ENCODE results near the gene GALNT2. TPM values are rescaled to one million over a fixed set of nuclear protein-coding genes. Genes with fewer than 3 reads are reported as not detected.

Gene GALNT2
- total and polyA plus RNA-seq, 2 of the 4 experiments (the other 2 are of a cell fraction): 50.4 to 189 TPM

DNA sequence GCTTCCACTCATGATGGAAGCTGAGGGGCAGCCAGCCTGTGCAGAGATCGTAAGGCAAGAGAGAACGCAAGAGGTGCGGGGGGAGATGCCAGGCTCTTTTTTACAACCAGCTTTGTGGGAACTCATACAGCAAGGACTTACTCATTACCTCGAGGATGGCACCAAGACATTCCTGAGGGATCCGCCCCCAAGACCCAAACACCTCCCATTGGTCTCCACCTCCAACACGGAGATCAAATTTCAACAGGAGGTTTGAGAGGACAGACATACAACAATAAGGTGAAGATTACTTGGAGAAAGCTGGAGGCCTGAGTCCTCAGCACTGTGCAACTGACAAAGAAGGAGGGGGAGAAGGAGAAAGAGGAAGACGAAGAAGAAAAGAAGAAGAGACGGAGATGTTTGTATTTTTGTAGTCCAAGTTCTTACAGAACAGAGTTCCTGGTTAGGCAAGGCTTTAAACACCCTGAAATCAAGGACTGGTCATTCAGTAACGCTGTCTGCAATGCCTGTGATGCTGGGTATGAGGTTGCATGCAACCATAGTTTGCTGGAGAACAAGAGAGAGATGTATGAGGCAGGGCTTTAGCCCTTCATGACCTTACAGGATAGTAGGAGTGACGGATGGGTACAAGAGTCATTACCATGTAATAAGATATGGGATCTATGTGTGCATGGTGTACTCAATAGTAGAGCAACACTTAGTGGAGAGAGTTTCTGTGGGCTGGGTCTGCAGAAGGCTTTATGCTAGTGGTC lies 19.7 kb upstream of the GALNT2 start:
- ATAC-seq (ENCODE audit: low read depth): no peak
- no peak overlapping the region for H3K56ac ChIP-seq (ENCODE audit: extremely low read depth, insufficient read depth, low read length)
- no peaks in the 10 kb centered on the region for H3K79me1 ChIP-seq (ENCODE audit: low read depth in 1 of 2, low read length in 2 of 2)
- no peak overlapping the region for H3K23ac ChIP-seq (ENCODE audit: low read depth, low read length)
- in situ Hi-C loops (cut with MboI; ENCODE audit: low sequenced_read_pairs): loop anchor here (25.0 kb wide), 1 partner anchor 540 kb away; no protein-coding TSS in a partner anchor
- H4K5ac ChIP-seq (ENCODE audit: low read depth, low read length): no peak overlapping the region
- dilution Hi-C loops (cut with HindIII; ENCODE audit: low sequenced_read_pairs, unreplicated experiment): no loop called here
- CTCF ChIA-PET: no interaction called here
- H2AFZ ChIP-seq (replicated peaks; ENCODE audit: low read length, poor library complexity): no peak overlapping the region
- no peak overlapping the region for H4K91ac ChIP-seq (ENCODE audit: insufficient read depth, low read depth, low read length)
- H4K20me1 ChIP-seq (ENCODE audit: insufficient read depth, low read length): no peaks in the 10 kb centered on the region
- H2BK5ac ChIP-seq (ENCODE audit: low read depth, low read length, poor library complexity, severe bottlenecking): no peak overlapping the region
- no peak overlapping the region for H4K8ac ChIP-seq (ENCODE audit: low read depth in 2 of 2, low read length in 2 of 2)
- no peaks in the 10 kb centered on the region for H3K36me3 ChIP-seq (ENCODE audit: control insufficient read depth, insufficient read depth, low read length)
- no peak overlapping the region for H2AK9ac ChIP-seq (replicated peaks; ENCODE audit: low read depth, low read length, poor library complexity)
- no peak overlapping the region for H3K4me2 ChIP-seq (ENCODE audit: low read depth, low read length)
- intact Hi-C loops (cut with micrococcal nuclease): no loop called here
- H3K9me1 ChIP-seq (ENCODE audit: insufficient read depth, low read length): no peaks in the 10 kb centered on the region
- no peak overlapping the region for H2AK5ac ChIP-seq (ENCODE audit: low read depth, low read length)
- BruUV-seq (replicated peaks): no TSS peak
- DNase-seq: no peak
- no peak overlapping the region for H3K14ac ChIP-seq (replicated peaks; ENCODE audit: low read depth, low read length)
- POLR2A ChIA-PET (ENCODE audit: unreplicated experiment): no interaction called here
- H3K9ac ChIP-seq (ENCODE audit: low read depth, low read length): no peak overlapping the region
- no peak overlapping the region for H3K27ac ChIP-seq (ENCODE audit: insufficient read depth, low read length)
- no peak for TF ChIP-seq RAD21 (IDR thresholded peaks at IDR 0.05; ENCODE audit: low read length)
- H2BK120ac ChIP-seq (ENCODE audit: low read depth, low read length): no peak overlapping the region
- 59% methylated on average over 2 of the region's 10 CpGs; no CpG with 5 or more reads in 1 of the 2 experiments for WGBS, 2 experiments (ENCODE audit: extremely low coverage in 2 of 2, insufficient read length in 1 of 2)
- no peaks in the 10 kb centered on the region for H3K4me1 ChIP-seq (ENCODE audit: control insufficient read depth, insufficient read depth, low read length)
- no peak overlapping the region for H2BK15ac ChIP-seq (ENCODE audit: low read depth, low read length)
- H2BK20ac ChIP-seq (ENCODE audit: low read depth, low read length): no peak overlapping the region
- no peak overlapping the region for H3K18ac ChIP-seq (ENCODE audit: low read depth, low read length)
- H3K27me3 ChIP-seq (ENCODE audit: control insufficient read depth, insufficient read depth, low read length): peaks cover 21% of the 10 kb centered on the region
- H3K9me3 ChIP-seq (ENCODE audit: control insufficient read depth, insufficient read depth, low read length): no peaks in the 10 kb centered on the region
- no peak overlapping the region for H3K4me3 ChIP-seq (ENCODE audit: insufficient read depth, low read depth, low read length)
- no peak overlapping the region for H3K4ac ChIP-seq (ENCODE audit: low read depth, low read length)

Data from IMR-90 (cell line).